ENCODE results near the gene FBRSL1.

DNA sequence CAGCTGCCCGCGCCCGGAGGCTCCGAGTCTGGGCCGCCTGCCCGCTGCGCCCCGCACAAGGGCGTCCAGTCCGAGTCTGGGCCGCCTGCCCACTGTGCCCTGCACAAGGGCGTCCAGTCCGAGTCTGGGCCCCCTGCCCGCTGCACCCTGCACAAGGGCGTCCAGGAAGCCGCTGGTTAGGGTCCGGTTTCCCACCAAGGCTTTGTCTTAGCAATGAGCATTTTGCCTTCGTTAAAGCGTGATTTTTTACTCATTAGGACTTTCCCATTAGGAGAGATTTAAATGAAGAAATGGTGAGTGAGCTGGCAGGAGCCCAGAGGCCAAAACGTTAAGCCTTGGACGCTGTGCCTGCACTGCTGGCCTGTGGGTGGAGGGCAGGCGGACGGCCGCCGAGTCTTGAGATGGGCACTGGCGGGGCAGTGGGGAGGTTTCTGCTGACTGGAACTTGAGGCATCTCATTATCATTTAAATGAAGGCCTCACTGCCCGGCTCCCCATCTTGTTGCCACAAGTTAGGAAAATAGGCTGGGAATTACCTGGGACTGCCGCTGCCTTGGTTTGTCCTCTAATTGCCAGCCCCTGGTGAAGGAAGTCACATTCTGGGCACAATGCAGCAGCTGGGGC, 36.0 kb downstream of the FBRSL1 start:
- TF ChIP-seq POLR2A (IDR thresholded peaks at IDR 0.05; ENCODE audit: low read depth, low read length) (no peak), CTCF (IDR thresholded peaks at IDR 0.05; ENCODE audit: extremely low read depth in 1 of 2, insufficient read depth in 1 of 2, low read depth in 1 of 2, low read length in 2 of 2) (no peak), JUN (IDR thresholded peaks at IDR 0.05; ENCODE audit: borderline replicate concordance, insufficient read depth, insufficient read length, low read depth) (no peak), EZH2 (IDR thresholded peaks at IDR 0.05; ENCODE audit: borderline replicate concordance, low read depth, low read length, severe bottlenecking) (no peak)
